22Rv1 (cell line): ENCODE data around the gene POLG.

ENCODE experiments used
- ZFX ChIP-seq: fragments of 450-650 bp; IDR thresholded peaks from 2 replicates; pipeline ENCODE4 v1.6.1; 2017; ENCODE audit warnings: antibody characterized with exemption, borderline replicate concordance
- TF ChIP-seq, protein P1 (sequence below): fragments of 450-650 bp; IDR thresholded peaks from 2 replicates; pipeline ENCODE4 v1.5.1; 2017; ENCODE audit warnings: mild to moderate bottlenecking

- TF ChIP-seq, protein P1, sequence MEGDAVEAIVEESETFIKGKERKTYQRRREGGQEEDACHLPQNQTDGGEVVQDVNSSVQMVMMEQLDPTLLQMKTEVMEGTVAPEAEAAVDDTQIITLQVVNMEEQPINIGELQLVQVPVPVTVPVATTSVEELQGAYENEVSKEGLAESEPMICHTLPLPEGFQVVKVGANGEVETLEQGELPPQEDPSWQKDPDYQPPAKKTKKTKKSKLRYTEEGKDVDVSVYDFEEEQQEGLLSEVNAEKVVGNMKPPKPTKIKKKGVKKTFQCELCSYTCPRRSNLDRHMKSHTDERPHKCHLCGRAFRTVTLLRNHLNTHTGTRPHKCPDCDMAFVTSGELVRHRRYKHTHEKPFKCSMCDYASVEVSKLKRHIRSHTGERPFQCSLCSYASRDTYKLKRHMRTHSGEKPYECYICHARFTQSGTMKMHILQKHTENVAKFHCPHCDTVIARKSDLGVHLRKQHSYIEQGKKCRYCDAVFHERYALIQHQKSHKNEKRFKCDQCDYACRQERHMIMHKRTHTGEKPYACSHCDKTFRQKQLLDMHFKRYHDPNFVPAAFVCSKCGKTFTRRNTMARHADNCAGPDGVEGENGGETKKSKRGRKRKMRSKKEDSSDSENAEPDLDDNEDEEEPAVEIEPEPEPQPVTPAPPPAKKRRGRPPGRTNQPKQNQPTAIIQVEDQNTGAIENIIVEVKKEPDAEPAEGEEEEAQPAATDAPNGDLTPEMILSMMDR: no peak
- TF ChIP-seq ZFX: no peak
These were observed 9.4 kb downstream of the POLG start for GRCh38 chr15:89325039-89325803.
